ENCODE data around the gene CFLAR. TPM values are rescaled to one million over a fixed set of nuclear protein-coding genes. Genes with fewer than 3 reads are reported as not detected.

The CFLAR gene
- total RNA-seq, 1 donor from 2014 or later, result 241 TPM

DNA sequence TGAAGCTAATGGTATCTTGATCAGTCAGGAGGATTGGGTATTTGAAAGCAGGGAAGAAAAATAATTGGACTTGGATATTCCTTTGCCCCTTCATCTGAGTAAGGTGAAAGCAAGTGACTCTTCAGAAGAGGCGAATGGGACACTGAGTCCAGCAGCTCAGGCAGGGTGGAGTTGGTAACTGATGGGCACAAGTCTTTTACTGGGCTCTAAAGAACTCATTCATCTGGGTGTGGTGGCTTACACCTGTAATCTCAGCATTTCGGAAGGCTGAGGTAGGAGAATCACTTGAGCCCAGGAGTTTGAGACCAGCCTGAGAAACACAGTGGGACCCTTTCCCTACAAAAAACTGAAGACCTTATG, 11.2 kb downstream of the CFLAR start:
- TF ChIP-seq, protein P1, sequence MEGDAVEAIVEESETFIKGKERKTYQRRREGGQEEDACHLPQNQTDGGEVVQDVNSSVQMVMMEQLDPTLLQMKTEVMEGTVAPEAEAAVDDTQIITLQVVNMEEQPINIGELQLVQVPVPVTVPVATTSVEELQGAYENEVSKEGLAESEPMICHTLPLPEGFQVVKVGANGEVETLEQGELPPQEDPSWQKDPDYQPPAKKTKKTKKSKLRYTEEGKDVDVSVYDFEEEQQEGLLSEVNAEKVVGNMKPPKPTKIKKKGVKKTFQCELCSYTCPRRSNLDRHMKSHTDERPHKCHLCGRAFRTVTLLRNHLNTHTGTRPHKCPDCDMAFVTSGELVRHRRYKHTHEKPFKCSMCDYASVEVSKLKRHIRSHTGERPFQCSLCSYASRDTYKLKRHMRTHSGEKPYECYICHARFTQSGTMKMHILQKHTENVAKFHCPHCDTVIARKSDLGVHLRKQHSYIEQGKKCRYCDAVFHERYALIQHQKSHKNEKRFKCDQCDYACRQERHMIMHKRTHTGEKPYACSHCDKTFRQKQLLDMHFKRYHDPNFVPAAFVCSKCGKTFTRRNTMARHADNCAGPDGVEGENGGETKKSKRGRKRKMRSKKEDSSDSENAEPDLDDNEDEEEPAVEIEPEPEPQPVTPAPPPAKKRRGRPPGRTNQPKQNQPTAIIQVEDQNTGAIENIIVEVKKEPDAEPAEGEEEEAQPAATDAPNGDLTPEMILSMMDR (IDR thresholded peaks at IDR 0.05; ENCODE audit: unreplicated experiment), result no peak
- peaks cover 90% of the 10 kb centered on the region for H3K4me1 Mint-ChIP-seq (ENCODE audit: unreplicated experiment)
- DNase-seq (ENCODE audit: low spot score), result no peak
- peak overlapping the region; percentile 49 for H3K27ac Mint-ChIP-seq (ENCODE audit: unreplicated experiment)
- H3K4me3 Mint-ChIP-seq (ENCODE audit: unreplicated experiment), result no peak overlapping the region
- no peaks in the 10 kb centered on the region for H3K9me3 Mint-ChIP-seq (ENCODE audit: unreplicated experiment)
- H3K36me3 Mint-ChIP-seq (ENCODE audit: low read depth, unreplicated experiment), result peaks cover 35% of the 10 kb centered on the region
- peaks cover 8% of the 10 kb centered on the region for H3K27me3 Mint-ChIP-seq (ENCODE audit: unreplicated experiment)

DNA sequence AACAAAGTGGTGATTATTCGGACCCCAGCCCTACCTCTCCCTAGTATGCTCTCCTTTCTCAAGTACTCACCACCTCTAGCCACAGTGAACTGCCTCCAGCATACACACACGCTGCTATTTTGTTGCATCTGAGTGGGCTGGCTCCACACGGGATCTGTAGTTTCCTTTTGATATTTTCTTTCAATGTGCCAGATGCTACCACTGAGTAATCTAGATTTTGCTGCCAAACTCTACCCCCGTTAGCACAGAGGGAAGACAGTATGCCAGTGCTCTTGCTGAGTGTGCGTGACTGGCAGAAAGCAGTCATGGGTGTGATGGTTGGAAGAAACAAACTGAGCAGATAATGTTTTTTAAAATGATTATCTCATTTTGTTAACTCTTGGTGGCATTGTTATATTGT, 11.6 kb downstream of the CFLAR start:
- TF ChIP-seq, protein P1 (IDR thresholded peaks at IDR 0.05; ENCODE audit: unreplicated experiment), result no peak
- Mint-ChIP-seq H3K4me3 (ENCODE audit: unreplicated experiment) (peak overlapping the region; percentile 24), H3K9me3 (ENCODE audit: unreplicated experiment) (no peaks in the 10 kb centered on the region), H3K36me3 (ENCODE audit: low read depth, unreplicated experiment) (peaks cover 33% of the 10 kb centered on the region), H3K27ac (ENCODE audit: unreplicated experiment) (peak overlapping the region; percentile 49), H3K4me1 (ENCODE audit: unreplicated experiment) (peaks cover 89% of the 10 kb centered on the region), H3K27me3 (ENCODE audit: unreplicated experiment) (peaks cover 10% of the 10 kb centered on the region)
- DNase-seq (ENCODE audit: low spot score), result no peak

DNA sequence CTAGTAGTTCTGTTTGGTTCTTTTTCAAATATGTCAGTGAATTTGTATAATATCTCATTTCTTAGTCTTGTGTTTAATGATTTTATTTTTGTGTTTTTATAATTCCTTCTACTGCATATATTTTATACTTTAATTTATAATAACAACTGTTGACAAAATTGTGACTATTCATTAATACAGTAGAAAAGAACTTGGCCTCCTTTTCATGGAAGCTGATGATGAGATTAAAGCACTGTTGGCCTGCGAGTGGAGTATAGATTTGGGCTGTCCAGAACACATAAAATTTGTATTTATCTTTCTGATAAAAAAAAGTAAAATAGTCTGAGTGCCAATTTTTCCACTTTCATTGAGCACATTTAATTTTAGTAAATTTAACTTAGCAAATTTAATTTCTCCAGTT, 12.1 kb downstream of the CFLAR start:
- Mint-ChIP-seq H3K9me3 (ENCODE audit: unreplicated experiment) (no peaks in the 10 kb centered on the region), H3K4me1 (ENCODE audit: unreplicated experiment) (peaks cover 89% of the 10 kb centered on the region)

DNA sequence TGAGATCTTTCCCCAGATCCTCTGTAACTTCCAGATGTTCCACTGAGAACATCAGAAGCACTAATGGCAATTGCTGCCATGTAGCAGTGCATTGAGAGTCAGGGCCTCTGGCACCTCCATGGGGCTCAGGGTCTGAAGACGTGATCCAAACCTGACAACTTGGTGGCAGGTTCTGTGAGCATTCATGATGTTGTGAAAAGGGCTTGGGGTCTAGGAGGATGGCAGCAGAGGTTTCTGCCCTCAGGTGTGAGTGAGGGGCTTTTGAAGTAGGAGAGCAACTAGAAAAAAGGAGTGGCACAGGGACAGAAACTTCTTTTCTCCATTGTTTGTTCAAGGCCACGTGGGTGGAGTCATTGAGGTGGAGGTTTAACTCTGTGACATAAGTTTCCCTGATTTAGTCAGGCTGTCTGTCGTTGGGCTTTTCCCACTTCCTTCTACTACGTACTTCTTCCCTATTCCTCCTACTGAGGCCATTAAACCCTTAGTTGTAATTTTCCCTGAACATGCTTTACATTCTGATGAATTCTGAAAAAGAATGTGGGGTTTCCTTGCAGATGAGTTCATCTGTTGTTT, 13.1 kb downstream of the CFLAR start:
- Mint-ChIP-seq H3K4me1 (ENCODE audit: unreplicated experiment) (peaks cover 86% of the 10 kb centered on the region), H3K4me3 (ENCODE audit: unreplicated experiment) (peak overlapping the region; percentile 56), H3K27ac (ENCODE audit: unreplicated experiment) (peak overlapping the region; percentile 97), H3K9me3 (ENCODE audit: unreplicated experiment) (no peaks in the 10 kb centered on the region), H3K36me3 (ENCODE audit: low read depth, unreplicated experiment) (peaks cover 38% of the 10 kb centered on the region), H3K27me3 (ENCODE audit: unreplicated experiment) (peaks cover 13% of the 10 kb centered on the region)
- DNase-seq (ENCODE audit: low spot score), result no peak
- TF ChIP-seq, protein P1 (IDR thresholded peaks at IDR 0.05; ENCODE audit: unreplicated experiment), result no peak

More for the DNA sequence above, 12.1 kb downstream of the CFLAR start:
- H3K36me3 Mint-ChIP-seq (ENCODE audit: low read depth, unreplicated experiment), result peaks cover 33% of the 10 kb centered on the region
- no peak overlapping the region for H3K4me3 Mint-ChIP-seq (ENCODE audit: unreplicated experiment)
- H3K27ac Mint-ChIP-seq (ENCODE audit: unreplicated experiment), result no peak overlapping the region
- no peak for DNase-seq (ENCODE audit: low spot score)
- peaks cover 13% of the 10 kb centered on the region for H3K27me3 Mint-ChIP-seq (ENCODE audit: unreplicated experiment)
- TF ChIP-seq, protein P1 (IDR thresholded peaks at IDR 0.05; ENCODE audit: unreplicated experiment), result no peak

DNA sequence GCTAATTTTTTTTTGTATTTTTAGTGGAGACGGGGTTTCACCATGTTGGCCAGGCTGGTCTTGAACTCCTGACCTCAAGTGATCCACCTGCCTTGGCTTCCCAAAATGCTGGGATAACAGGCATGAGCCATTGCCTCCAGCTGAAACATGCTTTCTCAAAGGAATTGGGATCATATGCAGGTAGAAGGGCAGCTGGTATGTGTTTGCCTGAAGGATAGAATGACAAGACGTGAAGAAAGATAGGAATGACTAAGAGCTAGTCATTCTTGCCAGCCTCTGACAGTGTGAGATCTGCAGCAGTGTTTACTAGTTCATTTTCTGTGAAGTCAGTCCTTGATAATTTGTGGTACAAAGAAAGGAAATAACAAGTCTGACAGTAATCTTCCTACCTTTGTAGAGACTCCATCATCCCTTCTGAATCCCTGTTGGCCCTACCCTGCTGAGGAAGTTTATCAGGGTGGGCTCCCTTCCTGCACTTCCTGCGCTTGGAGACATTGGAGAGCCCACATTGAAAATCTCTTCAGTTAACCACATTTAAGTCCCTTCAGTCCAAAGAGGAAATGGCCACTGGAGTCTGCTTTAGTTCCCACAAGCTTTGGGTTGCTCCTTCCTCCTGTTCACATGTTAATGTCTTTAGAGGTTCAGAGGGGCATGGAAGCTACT, 14.7 kb downstream of the CFLAR start:
- TF ChIP-seq, protein P1 (IDR thresholded peaks at IDR 0.05; ENCODE audit: unreplicated experiment), result no peak

More for the DNA sequence above, 14.7 kb downstream of the CFLAR start:
- Mint-ChIP-seq H3K9me3 (ENCODE audit: unreplicated experiment) (no peaks in the 10 kb centered on the region), H3K4me1 (ENCODE audit: unreplicated experiment) (peaks cover 79% of the 10 kb centered on the region), H3K27me3 (ENCODE audit: unreplicated experiment) (peaks cover 10% of the 10 kb centered on the region), H3K27ac (ENCODE audit: unreplicated experiment) (peak overlapping the region; percentile 94), H3K36me3 (ENCODE audit: low read depth, unreplicated experiment) (peaks cover 35% of the 10 kb centered on the region), H3K4me3 (ENCODE audit: unreplicated experiment) (peak overlapping the region; percentile 86)
- DNase-seq (ENCODE audit: low spot score), result peak; percentile 22
